Loucy (cell line): ENCODE results near the gene KCNT2.

ENCODE experiments used
- H2AFZ ChIP-seq: fragments of 200-600 bp; sonication (generic); 2 replicates; pipeline ENCODE4 v1.6.0; 2016; ENCODE audit warnings: antibody characterized with exemption, mild to moderate bottlenecking, low read length, moderate library complexity
- H3F3A ChIP-seq: fragments of 200-600 bp; 2 replicates; pipeline ENCODE4 v1.6.0; 2016; ENCODE audit warnings: antibody characterized with exemption, low read depth, mild to moderate bottlenecking
- H3K27me3 ChIP-seq: fragments of 200-600 bp; sonication (generic); 2 replicates; pipeline ENCODE4 v1.6.1; 2014; ENCODE audit warnings: low read length, mild to moderate bottlenecking; ENCODE audit not compliant: insufficient read depth, poor library complexity, severe bottlenecking
- H3K36me3 ChIP-seq: fragments of 200-600 bp; sonication (generic); 2 replicates; pipeline ENCODE4 v1.6.1; 2016; ENCODE audit warnings: low read length; ENCODE audit not compliant: insufficient read depth
- H3K4me1 ChIP-seq: fragments of 200-600 bp; sonication (generic); 2 replicates; pipeline ENCODE4 v1.5.1; 2014; ENCODE audit warnings: low read length, mild to moderate bottlenecking; ENCODE audit not compliant: insufficient read depth, poor library complexity, severe bottlenecking
- H3K4me2 ChIP-seq: fragments of 200-600 bp; sonication (generic); 2 replicates; pipeline ENCODE4 v1.6.0; 2014; ENCODE audit warnings: antibody characterized with exemption, low read length, low read depth, mild to moderate bottlenecking; ENCODE audit not compliant: poor library complexity, severe bottlenecking
- H3K4me3 ChIP-seq: fragments of 200-600 bp; sonication (generic); 2 replicates; pipeline ENCODE4 v1.5.1; 2014; ENCODE audit warnings: low read length, mild to moderate bottlenecking, mixed read lengths; ENCODE audit not compliant: poor library complexity, severe bottlenecking
- H3K79me2 ChIP-seq: fragments of 200-600 bp; sonication (generic); 2 replicates; pipeline ENCODE4 v1.6.1; 2014; ENCODE audit warnings: low read length; ENCODE audit not compliant: insufficient read depth
- H3K9ac ChIP-seq: fragments of 200-600 bp; sonication (generic); 2 replicates; pipeline ENCODE4 v1.6.0; 2014; ENCODE audit warnings: mild to moderate bottlenecking, low read depth, low read length, moderate library complexity; ENCODE audit not compliant: poor library complexity, severe bottlenecking
- H3K9me2 ChIP-seq: fragments of 200-600 bp; sonication (generic); replicated peaks from 2 replicates; pipeline ENCODE4 v1.6.1; 2016; ENCODE audit warnings: low read depth, low read length, mixed read lengths
- H3K9me3 ChIP-seq: fragments of 200-600 bp; sonication (generic); 2 replicates; pipeline ENCODE4 v1.6.1; 2014; ENCODE audit warnings: mild to moderate bottlenecking, antibody characterized with exemption, low read length, low read depth; ENCODE audit not compliant: insufficient read depth
- H4K20me1 ChIP-seq: fragments of 200-600 bp; sonication (generic); 2 replicates; pipeline ENCODE4 v1.6.0; 2014; ENCODE audit warnings: antibody characterized with exemption, low read length, mild to moderate bottlenecking; ENCODE audit not compliant: insufficient read depth, poor library complexity, severe bottlenecking
- CTCF ChIP-seq: fragments of 200-600 bp; sonication (generic); conservative IDR thresholded peaks from 2 replicates; pipeline ENCODE4 v1.5.1; 2014; ENCODE audit warnings: mild to moderate bottlenecking, antibody characterized with exemption, low read length
- EZH2phosphoT487 ChIP-seq: fragments of 200-600 bp; IDR thresholded peaks from 2 replicates; pipeline ENCODE4 v1.6.1; 2018; ENCODE audit warnings: antibody characterized with exemption, mild to moderate bottlenecking, moderate library complexity, borderline replicate concordance

KCNT2 gene

GRCh38 chr1:196193896-196194559, 414.2 kb downstream of the KCNT2 start:
- Histone ChIP-seq H3K9me2 (no peaks in the 10 kb centered on the region), H3K9ac (no peak overlapping the region), H3K36me3 (no peaks in the 10 kb centered on the region), H3K4me2 (no peak overlapping the region), H4K20me1 (no peaks in the 10 kb centered on the region), H3K4me3 (no peak overlapping the region), H3K27me3 (no peaks in the 10 kb centered on the region), H3F3A (no peaks in the 10 kb centered on the region), H3K4me1 (no peaks in the 10 kb centered on the region), H3K9me3 (no peaks in the 10 kb centered on the region), H3K79me2 (no peaks in the 10 kb centered on the region), H2AFZ (no peak overlapping the region)
- TF ChIP-seq CTCF (no peak), EZH2phosphoT487 (no peak)

- no peak overlapping the region for H3K4me3 ChIP-seq
- H3K9me2 ChIP-seq, result no peaks in the 10 kb centered on the region
- no peaks in the 10 kb centered on the region for H3K27me3 ChIP-seq
- no peaks in the 10 kb centered on the region for H3K79me2 ChIP-seq
- no peak overlapping the region for H3K9ac ChIP-seq
- H3K4me1 ChIP-seq, result no peaks in the 10 kb centered on the region
- no peak overlapping the region for H3K4me2 ChIP-seq
- TF ChIP-seq EZH2phosphoT487 (no peak), CTCF (no peak)
- no peaks in the 10 kb centered on the region for H4K20me1 ChIP-seq
- no peak overlapping the region for H2AFZ ChIP-seq
- no peaks in the 10 kb centered on the region for H3F3A ChIP-seq
- H3K9me3 ChIP-seq, result no peaks in the 10 kb centered on the region
- H3K36me3 ChIP-seq, result no peaks in the 10 kb centered on the region
Observed at GRCh38 chr1:196183941-196184340, 424.3 kb downstream of the KCNT2 start.

GRCh38 chr1:196181594-196181878, 426.7 kb downstream of the KCNT2 start:
- no peaks in the 10 kb centered on the region for H3K9me2 ChIP-seq
- H3K4me3 ChIP-seq, result no peak overlapping the region
- no peak overlapping the region for H3K4me2 ChIP-seq
- no peaks in the 10 kb centered on the region for H3K36me3 ChIP-seq
- no peak overlapping the region for H2AFZ ChIP-seq
- H3K4me1 ChIP-seq, result no peaks in the 10 kb centered on the region
- H3K9ac ChIP-seq, result no peak overlapping the region
- no peaks in the 10 kb centered on the region for H3K9me3 ChIP-seq
- H4K20me1 ChIP-seq, result no peaks in the 10 kb centered on the region
- no peaks in the 10 kb centered on the region for H3F3A ChIP-seq
- TF ChIP-seq CTCF (no peak), EZH2phosphoT487 (no peak)
- no peaks in the 10 kb centered on the region for H3K79me2 ChIP-seq
- no peaks in the 10 kb centered on the region for H3K27me3 ChIP-seq
